Measurements from ENCODE around the gene ARHGEF9.

The ARHGEF9 gene

DNA sequence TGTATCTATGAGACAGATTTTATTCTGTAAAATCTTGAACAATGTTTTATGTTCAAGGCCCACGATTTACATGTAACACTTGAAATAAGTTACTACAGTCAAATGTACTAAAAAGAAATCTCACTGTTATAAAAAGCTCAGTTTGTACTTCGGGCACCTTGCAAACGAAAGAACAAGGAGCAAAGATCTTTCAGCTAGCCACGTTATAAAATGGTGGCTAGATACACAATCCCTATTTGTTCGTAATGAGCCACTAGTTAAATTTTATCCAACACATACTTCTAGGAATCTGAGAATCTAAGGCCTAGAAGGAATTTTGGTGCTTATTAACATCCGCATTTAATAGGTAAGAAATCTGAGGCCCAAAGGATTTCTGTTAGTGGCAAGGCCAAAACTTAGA is 2.5 kb downstream of the ARHGEF9 start:
- ATAC-seq = no peak
- TF ChIP-seq, protein P1, sequence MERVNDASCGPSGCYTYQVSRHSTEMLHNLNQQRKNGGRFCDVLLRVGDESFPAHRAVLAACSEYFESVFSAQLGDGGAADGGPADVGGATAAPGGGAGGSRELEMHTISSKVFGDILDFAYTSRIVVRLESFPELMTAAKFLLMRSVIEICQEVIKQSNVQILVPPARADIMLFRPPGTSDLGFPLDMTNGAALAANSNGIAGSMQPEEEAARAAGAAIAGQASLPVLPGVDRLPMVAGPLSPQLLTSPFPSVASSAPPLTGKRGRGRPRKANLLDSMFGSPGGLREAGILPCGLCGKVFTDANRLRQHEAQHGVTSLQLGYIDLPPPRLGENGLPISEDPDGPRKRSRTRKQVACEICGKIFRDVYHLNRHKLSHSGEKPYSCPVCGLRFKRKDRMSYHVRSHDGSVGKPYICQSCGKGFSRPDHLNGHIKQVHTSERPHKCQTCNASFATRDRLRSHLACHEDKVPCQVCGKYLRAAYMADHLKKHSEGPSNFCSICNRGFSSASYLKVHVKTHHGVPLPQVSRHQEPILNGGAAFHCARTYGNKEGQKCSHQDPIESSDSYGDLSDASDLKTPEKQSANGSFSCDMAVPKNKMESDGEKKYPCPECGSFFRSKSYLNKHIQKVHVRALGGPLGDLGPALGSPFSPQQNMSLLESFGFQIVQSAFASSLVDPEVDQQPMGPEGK (CRISPR knock-in tag; IDR thresholded peaks at IDR 0.05; ENCODE audit: borderline replicate concordance) = no peak
- TF ChIP-seq ZC3H10 (CRISPR knock-in tag; IDR thresholded peaks at IDR 0.05) = no peak
- TF ChIP-seq SNAI2 (CRISPR knock-in tag; IDR thresholded peaks at IDR 0.05) = no peak
- TF ChIP-seq ESRRG (CRISPR knock-in tag; IDR thresholded peaks at IDR 0.05) = no peak
- no peak for TF ChIP-seq ARNTL (CRISPR knock-in tag; IDR thresholded peaks at IDR 0.05; ENCODE audit: borderline replicate concordance, low read depth)
- TF ChIP-seq CSDC2 (CRISPR knock-in tag; IDR thresholded peaks at IDR 0.05) = no peak
- TF ChIP-seq ZFP30 (CRISPR knock-in tag; IDR thresholded peaks at IDR 0.05) = no peak
- TF ChIP-seq, protein P2, sequence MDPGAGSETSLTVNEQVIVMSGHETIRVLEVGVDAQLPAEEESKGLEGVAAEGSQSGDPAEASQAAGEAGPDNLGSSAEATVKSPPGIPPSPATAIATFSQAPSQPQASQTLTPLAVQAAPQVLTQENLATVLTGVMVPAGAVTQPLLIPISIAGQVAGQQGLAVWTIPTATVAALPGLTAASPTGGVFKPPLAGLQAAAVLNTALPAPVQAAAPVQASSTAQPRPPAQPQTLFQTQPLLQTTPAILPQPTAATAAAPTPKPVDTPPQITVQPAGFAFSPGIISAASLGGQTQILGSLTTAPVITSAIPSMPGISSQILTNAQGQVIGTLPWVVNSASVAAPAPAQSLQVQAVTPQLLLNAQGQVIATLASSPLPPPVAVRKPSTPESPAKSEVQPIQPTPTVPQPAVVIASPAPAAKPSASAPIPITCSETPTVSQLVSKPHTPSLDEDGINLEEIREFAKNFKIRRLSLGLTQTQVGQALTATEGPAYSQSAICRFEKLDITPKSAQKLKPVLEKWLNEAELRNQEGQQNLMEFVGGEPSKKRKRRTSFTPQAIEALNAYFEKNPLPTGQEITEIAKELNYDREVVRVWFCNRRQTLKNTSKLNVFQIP (CRISPR knock-in tag; IDR thresholded peaks at IDR 0.05; ENCODE audit: borderline replicate concordance, low read depth) = no peak
- TF ChIP-seq, protein P3, sequence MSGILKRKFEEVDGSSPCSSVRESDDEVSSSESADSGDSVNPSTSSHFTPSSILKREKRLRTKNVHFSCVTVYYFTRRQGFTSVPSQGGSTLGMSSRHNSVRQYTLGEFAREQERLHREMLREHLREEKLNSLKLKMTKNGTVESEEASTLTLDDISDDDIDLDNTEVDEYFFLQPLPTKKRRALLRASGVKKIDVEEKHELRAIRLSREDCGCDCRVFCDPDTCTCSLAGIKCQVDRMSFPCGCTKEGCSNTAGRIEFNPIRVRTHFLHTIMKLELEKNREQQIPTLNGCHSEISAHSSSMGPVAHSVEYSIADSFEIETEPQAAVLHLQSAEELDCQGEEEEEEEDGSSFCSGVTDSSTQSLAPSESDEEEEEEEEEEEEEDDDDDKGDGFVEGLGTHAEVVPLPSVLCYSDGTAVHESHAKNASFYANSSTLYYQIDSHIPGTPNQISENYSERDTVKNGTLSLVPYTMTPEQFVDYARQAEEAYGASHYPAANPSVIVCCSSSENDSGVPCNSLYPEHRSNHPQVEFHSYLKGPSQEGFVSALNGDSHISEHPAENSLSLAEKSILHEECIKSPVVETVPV (CRISPR knock-in tag; IDR thresholded peaks at IDR 0.05) = no peak
- TF ChIP-seq RARB (CRISPR knock-in tag; IDR thresholded peaks at IDR 0.05) = no peak
- TF ChIP-seq ZNF8 (CRISPR knock-in tag; IDR thresholded peaks at IDR 0.05) = no peak
- no peak for TF ChIP-seq ZNF70 (CRISPR knock-in tag; IDR thresholded peaks at IDR 0.05)
- no peak for TF ChIP-seq TCF4 (CRISPR knock-in tag; IDR thresholded peaks at IDR 0.05; ENCODE audit: borderline replicate concordance)
- no peak for TF ChIP-seq OSR1 (CRISPR knock-in tag; IDR thresholded peaks at IDR 0.05)
- no peak for TF ChIP-seq GLIS3 (CRISPR knock-in tag; IDR thresholded peaks at IDR 0.05)

DNA sequence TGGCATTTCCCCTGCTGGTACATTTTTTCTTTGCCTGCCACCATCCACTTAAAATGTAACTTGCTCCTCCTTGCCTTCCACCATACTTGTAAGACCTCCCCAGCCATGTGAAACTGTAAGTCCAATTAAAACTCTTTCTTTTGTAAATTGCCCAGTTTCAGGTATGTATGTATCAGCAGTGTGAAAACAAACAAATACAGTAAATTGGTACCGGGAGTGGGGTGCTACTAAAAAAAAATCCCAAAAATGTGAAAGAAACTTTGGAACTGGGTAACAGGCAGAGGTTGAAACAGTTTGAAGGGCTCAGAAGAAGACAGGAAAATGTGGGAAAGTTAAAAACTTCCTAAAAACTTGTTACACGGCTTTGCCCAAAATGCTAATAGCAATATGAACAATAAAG is 16.3 kb downstream of the ARHGEF9 start:
- no peak for ATAC-seq
- no peak for TF ChIP-seq BACH2 (CRISPR knock-in tag; IDR thresholded peaks at IDR 0.05; ENCODE audit: borderline replicate concordance)
- TF ChIP-seq GLIS3 (CRISPR knock-in tag; IDR thresholded peaks at IDR 0.05) = no peak
- TF ChIP-seq ISL1 (CRISPR knock-in tag; IDR thresholded peaks at IDR 0.05) = no peak
- no peak for TF ChIP-seq ZNF565 (CRISPR knock-in tag; conservative IDR thresholded peaks at IDR 0.05; ENCODE audit: low read depth)
- no peak for TF ChIP-seq TOX (CRISPR knock-in tag; IDR thresholded peaks at IDR 0.05; ENCODE audit: borderline replicate concordance)
- TF ChIP-seq, protein P2 (CRISPR knock-in tag; IDR thresholded peaks at IDR 0.05; ENCODE audit: borderline replicate concordance, low read depth) = no peak
- TF ChIP-seq, protein P1 (CRISPR knock-in tag; IDR thresholded peaks at IDR 0.05; ENCODE audit: borderline replicate concordance) = no peak
- TF ChIP-seq RARB (CRISPR knock-in tag; IDR thresholded peaks at IDR 0.05) = no peak
- TF ChIP-seq, protein P3 (CRISPR knock-in tag; IDR thresholded peaks at IDR 0.05) = no peak
- TF ChIP-seq CSDC2 (CRISPR knock-in tag; IDR thresholded peaks at IDR 0.05) = no peak
- TF ChIP-seq ZC3H10 (CRISPR knock-in tag; IDR thresholded peaks at IDR 0.05) = no peak
- no peak for TF ChIP-seq TCF4 (CRISPR knock-in tag; IDR thresholded peaks at IDR 0.05; ENCODE audit: borderline replicate concordance)
- TF ChIP-seq SNAI2 (CRISPR knock-in tag; IDR thresholded peaks at IDR 0.05) = no peak
- no peak for TF ChIP-seq ZFP30 (CRISPR knock-in tag; IDR thresholded peaks at IDR 0.05)
- TF ChIP-seq, protein P4, sequence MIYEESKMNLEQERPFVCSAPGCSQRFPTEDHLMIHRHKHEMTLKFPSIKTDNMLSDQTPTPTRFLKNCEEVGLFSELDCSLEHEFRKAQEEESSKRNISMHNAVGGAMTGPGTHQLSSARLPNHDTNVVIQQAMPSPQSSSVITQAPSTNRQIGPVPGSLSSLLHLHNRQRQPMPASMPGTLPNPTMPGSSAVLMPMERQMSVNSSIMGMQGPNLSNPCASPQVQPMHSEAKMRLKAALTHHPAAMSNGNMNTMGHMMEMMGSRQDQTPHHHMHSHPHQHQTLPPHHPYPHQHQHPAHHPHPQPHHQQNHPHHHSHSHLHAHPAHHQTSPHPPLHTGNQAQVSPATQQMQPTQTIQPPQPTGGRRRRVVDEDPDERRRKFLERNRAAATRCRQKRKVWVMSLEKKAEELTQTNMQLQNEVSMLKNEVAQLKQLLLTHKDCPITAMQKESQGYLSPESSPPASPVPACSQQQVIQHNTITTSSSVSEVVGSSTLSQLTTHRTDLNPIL (CRISPR knock-in tag; IDR thresholded peaks at IDR 0.05; ENCODE audit: low read depth) = no peak
- TF ChIP-seq PPARA (CRISPR knock-in tag; IDR thresholded peaks at IDR 0.05; ENCODE audit: borderline replicate concordance) = no peak
- TF ChIP-seq ZNF70 (CRISPR knock-in tag; IDR thresholded peaks at IDR 0.05) = no peak
- no peak for TF ChIP-seq OSR1 (CRISPR knock-in tag; IDR thresholded peaks at IDR 0.05)
- TF ChIP-seq ZNF8 (CRISPR knock-in tag; IDR thresholded peaks at IDR 0.05) = no peak
- TF ChIP-seq ARNTL (CRISPR knock-in tag; IDR thresholded peaks at IDR 0.05; ENCODE audit: borderline replicate concordance, low read depth) = no peak

All from SK-N-SH treated with all-trans-retinoic acid at 6 μM for 48 hours (cell line).